ENCODE data around the gene GALNT15.

The GALNT15 gene

DNA sequence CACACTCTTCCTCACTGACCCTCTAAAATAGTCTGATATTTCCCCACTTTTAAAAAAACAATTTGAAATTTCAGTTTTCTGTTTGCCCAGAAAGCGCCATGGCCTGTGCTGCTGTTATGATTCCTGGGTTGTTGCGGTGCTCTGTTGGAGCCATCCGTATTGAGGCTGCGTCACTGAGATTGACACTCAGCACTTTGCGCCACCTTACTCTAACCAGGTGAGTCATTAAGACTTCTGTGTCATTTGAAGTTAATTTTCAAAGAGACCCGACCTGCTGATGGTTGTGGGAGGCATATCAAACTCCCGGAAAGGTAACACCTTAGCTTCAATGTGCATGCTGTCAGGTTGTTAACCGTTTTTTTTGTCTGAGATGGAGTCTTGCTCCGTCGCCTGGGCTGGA lies 96.4 kb downstream of the GALNT15 start:
- H3K9me2 ChIP-seq (ENCODE audit: low read depth, low read length) = no peaks in the 10 kb centered on the region
- no peak overlapping the region for H2AFZ ChIP-seq (ENCODE audit: low read length)
- peaks cover 40% of the 10 kb centered on the region; the same call in 1 of the 2 replicates for H3K36me3 ChIP-seq (ENCODE audit: insufficient read depth, low read length)
- TF ChIP-seq, protein P1, sequence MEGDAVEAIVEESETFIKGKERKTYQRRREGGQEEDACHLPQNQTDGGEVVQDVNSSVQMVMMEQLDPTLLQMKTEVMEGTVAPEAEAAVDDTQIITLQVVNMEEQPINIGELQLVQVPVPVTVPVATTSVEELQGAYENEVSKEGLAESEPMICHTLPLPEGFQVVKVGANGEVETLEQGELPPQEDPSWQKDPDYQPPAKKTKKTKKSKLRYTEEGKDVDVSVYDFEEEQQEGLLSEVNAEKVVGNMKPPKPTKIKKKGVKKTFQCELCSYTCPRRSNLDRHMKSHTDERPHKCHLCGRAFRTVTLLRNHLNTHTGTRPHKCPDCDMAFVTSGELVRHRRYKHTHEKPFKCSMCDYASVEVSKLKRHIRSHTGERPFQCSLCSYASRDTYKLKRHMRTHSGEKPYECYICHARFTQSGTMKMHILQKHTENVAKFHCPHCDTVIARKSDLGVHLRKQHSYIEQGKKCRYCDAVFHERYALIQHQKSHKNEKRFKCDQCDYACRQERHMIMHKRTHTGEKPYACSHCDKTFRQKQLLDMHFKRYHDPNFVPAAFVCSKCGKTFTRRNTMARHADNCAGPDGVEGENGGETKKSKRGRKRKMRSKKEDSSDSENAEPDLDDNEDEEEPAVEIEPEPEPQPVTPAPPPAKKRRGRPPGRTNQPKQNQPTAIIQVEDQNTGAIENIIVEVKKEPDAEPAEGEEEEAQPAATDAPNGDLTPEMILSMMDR (IDR thresholded peaks at IDR 0.05; ENCODE audit: low read length) = no peak
- TF ChIP-seq EZH2 (IDR thresholded peaks at IDR 0.05; ENCODE audit: borderline replicate concordance, low read length) = no peak
- no peaks in the 10 kb centered on the region for H3K27me3 ChIP-seq (ENCODE audit: insufficient read depth, low read length)
- no peak overlapping the region for H3K4me2 ChIP-seq (ENCODE audit: low read length)
- H3K27ac ChIP-seq (ENCODE audit: low read depth, low read length, poor library complexity, severe bottlenecking) = no peak overlapping the region
- peaks cover 26% of the 10 kb centered on the region for H3K4me1 ChIP-seq (ENCODE audit: insufficient read depth, low read length, severe bottlenecking)
- H4K20me1 ChIP-seq (ENCODE audit: insufficient read depth, low read length) = no peaks in the 10 kb centered on the region
- peaks cover 5% of the 10 kb centered on the region for H3K79me2 ChIP-seq (ENCODE audit: insufficient read depth, low read length)
- H3K9me3 ChIP-seq (ENCODE audit: low read length) = no peaks in the 10 kb centered on the region
- no peaks in the 10 kb centered on the region for H3F3A ChIP-seq (ENCODE audit: insufficient read depth, low read length)
- no peak overlapping the region for H3K9ac ChIP-seq (ENCODE audit: low read length)
- no peak overlapping the region for H3K4me3 ChIP-seq (ENCODE audit: low read depth, low read length, poor library complexity, severe bottlenecking)

DNA sequence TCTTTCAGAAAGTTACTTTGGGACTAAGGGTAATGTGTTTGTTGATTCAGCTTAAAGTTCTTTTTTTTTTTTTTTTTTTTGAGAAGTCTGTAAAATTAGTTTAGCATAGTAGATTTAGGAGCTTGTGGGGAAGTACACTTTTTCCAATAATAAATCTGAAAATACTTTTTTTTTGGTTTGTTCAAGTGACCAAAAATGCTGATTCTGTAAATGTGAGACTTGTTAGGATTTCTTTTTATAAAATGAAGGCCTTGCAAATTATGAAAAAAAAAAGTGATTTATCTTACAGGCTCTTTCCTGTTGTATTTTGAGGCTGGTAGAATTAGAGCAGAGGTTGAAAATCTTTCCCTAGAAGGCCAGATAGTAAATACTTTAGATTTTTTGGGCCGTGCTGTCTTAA lies 98.1 kb downstream of the GALNT15 start:
- Histone ChIP-seq H3K9me3 (ENCODE audit: low read length) (no peaks in the 10 kb centered on the region), H3K9me2 (ENCODE audit: low read depth, low read length) (no peaks in the 10 kb centered on the region), H3K4me1 (ENCODE audit: insufficient read depth, low read length, severe bottlenecking) (peaks cover 9% of the 10 kb centered on the region), H3F3A (ENCODE audit: insufficient read depth, low read length) (no peaks in the 10 kb centered on the region), H3K9ac (ENCODE audit: low read length) (no peak overlapping the region), H2AFZ (ENCODE audit: low read length) (no peak overlapping the region), H3K79me2 (ENCODE audit: insufficient read depth, low read length) (no peaks in the 10 kb centered on the region), H3K4me3 (ENCODE audit: low read depth, low read length, poor library complexity, severe bottlenecking) (no peak overlapping the region), H3K4me2 (ENCODE audit: low read length) (no peak overlapping the region), H3K27me3 (ENCODE audit: insufficient read depth, low read length) (no peaks in the 10 kb centered on the region), H3K27ac (ENCODE audit: low read depth, low read length, poor library complexity, severe bottlenecking) (no peak overlapping the region), H3K36me3 (ENCODE audit: insufficient read depth, low read length) (peaks cover 45% of the 10 kb centered on the region; the same call in 1 of the 2 replicates), H4K20me1 (ENCODE audit: insufficient read depth, low read length) (no peaks in the 10 kb centered on the region)
- TF ChIP-seq, protein P1 (IDR thresholded peaks at IDR 0.05; ENCODE audit: low read length) = no peak
- no peak for TF ChIP-seq EZH2 (IDR thresholded peaks at IDR 0.05; ENCODE audit: borderline replicate concordance, low read length)

DNA sequence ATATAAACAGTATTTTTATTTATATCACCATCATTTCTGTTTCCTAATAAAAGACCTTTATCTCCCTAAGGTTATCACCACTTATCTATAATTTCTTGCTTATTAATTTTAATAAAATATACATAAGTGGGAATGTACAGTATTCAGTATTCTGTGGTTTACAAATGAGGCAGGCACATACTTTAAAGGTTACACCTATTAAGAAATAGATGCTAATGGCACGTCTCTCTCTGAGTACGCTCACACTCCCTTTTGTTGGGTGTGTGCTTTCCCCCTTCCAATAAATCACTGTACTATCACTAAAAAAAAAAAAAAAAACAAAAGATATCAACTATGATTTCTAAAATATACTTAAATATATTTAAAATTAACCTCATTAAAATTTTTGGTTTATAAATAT lies 99.4 kb downstream of the GALNT15 start:
- no peak overlapping the region for H3K4me3 ChIP-seq (ENCODE audit: low read depth, low read length, poor library complexity, severe bottlenecking)
- TF ChIP-seq, protein P1 (IDR thresholded peaks at IDR 0.05; ENCODE audit: low read length) = no peak
- TF ChIP-seq EZH2 (IDR thresholded peaks at IDR 0.05; ENCODE audit: borderline replicate concordance, low read length) = no peak

More for the DNA sequence above, 99.4 kb downstream of the GALNT15 start:
- H3K4me2 ChIP-seq (ENCODE audit: low read length) = no peak overlapping the region
- H3K79me2 ChIP-seq (ENCODE audit: insufficient read depth, low read length) = no peaks in the 10 kb centered on the region
- H3K36me3 ChIP-seq (ENCODE audit: insufficient read depth, low read length) = peaks cover 47% of the 10 kb centered on the region; the same call in 1 of the 2 replicates
- no peaks in the 10 kb centered on the region for H3K27me3 ChIP-seq (ENCODE audit: insufficient read depth, low read length)
- H3K27ac ChIP-seq (ENCODE audit: low read depth, low read length, poor library complexity, severe bottlenecking) = no peak overlapping the region
- H3K9ac ChIP-seq (ENCODE audit: low read length) = no peak overlapping the region
- H3K9me2 ChIP-seq (ENCODE audit: low read depth, low read length) = no peaks in the 10 kb centered on the region
- H3K4me1 ChIP-seq (ENCODE audit: insufficient read depth, low read length, severe bottlenecking) = no peaks in the 10 kb centered on the region
- H4K20me1 ChIP-seq (ENCODE audit: insufficient read depth, low read length) = no peaks in the 10 kb centered on the region
- H2AFZ ChIP-seq (ENCODE audit: low read length) = no peak overlapping the region
- H3F3A ChIP-seq (ENCODE audit: insufficient read depth, low read length) = no peaks in the 10 kb centered on the region
- H3K9me3 ChIP-seq (ENCODE audit: low read length) = no peaks in the 10 kb centered on the region
